GM12892 (cell line): ENCODE measurements around the gene BOLA1.
A peak's percentile ranks its signal among the peaks of the same experiment; 100 is the strongest.

Source experiments
- POLR2A ChIP-seq: IDR thresholded peaks from 2 replicates; pipeline ENCODE4 v1.6.1; 2011; ENCODE audit warnings: low read depth, low read length, control low read depth
- POLR2AphosphoS5 ChIP-seq: IDR thresholded peaks from 2 replicates; pipeline ENCODE4 v1.6.1; 2011; ENCODE audit warnings: low read depth, low read length, control low read depth

DNA sequence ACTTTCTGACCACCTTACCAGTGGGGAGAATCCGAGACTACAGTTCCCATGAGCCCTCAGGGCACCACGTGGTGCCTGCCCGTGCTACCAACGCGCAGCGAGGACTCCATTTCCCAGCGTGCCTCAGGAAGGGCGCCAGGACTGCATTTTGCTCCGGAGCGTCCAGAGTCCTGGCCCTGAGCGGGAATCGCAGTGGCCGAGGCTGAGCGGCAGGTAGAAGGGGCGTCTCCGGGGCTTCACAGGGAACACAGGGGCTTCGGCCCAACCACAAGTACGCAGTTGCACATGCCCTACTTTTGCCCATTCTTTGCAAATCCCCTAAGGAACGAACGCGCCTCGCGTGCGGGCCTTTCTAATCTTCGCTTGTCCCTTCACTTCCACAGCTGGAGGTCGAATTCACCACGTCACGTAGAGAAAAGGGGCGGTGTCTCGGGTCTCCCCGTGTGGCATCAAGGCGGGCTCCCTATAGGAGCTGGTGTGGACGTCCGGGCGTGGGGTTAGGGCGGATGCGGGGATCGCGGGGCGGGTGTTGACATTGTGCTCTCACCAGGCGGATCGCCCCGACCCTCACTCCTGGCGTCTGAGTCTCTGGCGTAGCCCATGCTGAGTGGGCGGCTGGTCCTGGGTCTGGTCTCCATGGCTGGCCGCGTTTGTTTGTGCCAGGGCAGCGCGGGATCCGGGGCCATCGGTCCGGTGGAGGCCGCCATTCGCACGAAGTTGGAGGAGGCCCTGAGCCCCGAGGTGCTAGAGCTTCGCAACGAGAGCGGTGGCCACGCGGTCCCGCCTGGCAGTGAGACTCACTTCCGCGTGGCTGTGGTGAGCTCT, at the start of gene BOLA1:
- TF ChIP-seq POLR2AphosphoS5 = peak; percentile 65; the same call in 1 of the 2 replicates
- peak; percentile 54; the same call in 1 of the 2 replicates for TF ChIP-seq POLR2A
